Erythroblast (primary cell): ENCODE results near the gene PAFAH1B1.

ENCODE experiments used
- DNase-seq, 2 experiments: peaks; one replicate each; lab custom pipeline; 2025; lab: John Stamatoyannopoulos, UW
- GATA1 ChIP-seq: IDR thresholded peaks from 2 replicates; pipeline ENCODE4 v1.6.1; 2011; ENCODE audit warnings: low read depth, mild to moderate bottlenecking, control low read depth, low read length, moderate library complexity
- POLR2A ChIP-seq: IDR thresholded peaks from 2 replicates; pipeline ENCODE4 v1.6.1; 2011; ENCODE audit warnings: mild to moderate bottlenecking, low read length

PAFAH1B1 gene

DNA sequence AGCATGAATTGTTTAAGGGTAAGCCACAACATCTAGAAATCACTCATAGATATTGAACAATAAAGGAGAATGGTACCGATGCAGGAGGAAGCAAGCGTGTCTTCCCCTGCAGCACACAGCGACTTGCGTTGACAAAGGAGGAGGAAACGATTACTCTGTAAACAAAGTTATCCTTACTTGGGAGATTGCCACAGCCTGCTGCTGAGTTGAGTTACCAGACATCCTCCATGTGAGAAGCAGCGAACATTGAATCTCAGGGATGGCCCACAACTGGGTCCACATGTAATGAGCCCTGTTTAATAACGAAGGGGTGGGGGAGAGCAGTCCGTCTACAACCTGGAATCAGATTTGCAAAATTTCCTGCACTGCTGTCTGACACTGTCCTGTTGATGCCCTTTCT, 90.5 kb downstream of the PAFAH1B1 start:
- no peak for DNase-seq
- TF ChIP-seq POLR2A (no peak), GATA1 (no peak)

DNA sequence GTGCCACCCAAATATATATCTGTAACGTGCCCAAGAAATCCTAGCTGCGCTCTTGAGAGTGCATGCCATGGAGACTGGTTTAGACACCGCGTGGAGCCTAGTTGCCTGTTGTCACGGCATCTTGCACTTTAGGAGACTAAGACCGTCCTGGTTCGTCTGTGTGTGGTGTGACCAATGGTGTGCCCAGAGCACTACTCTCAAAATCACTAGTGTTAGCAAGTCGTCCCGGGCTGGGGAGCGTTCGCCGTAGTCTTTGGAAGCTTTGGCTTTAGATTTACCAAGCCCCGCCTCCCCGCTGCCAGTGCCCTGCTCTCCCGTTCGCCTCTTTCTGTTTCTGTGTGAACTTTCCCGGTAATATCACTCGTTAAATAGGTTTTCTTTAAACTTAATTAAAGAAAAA, 91.1 kb downstream of the PAFAH1B1 start:
- DNase-seq = no peak
- TF ChIP-seq POLR2A = no peak
- TF ChIP-seq GATA1 = no peak

DNA sequence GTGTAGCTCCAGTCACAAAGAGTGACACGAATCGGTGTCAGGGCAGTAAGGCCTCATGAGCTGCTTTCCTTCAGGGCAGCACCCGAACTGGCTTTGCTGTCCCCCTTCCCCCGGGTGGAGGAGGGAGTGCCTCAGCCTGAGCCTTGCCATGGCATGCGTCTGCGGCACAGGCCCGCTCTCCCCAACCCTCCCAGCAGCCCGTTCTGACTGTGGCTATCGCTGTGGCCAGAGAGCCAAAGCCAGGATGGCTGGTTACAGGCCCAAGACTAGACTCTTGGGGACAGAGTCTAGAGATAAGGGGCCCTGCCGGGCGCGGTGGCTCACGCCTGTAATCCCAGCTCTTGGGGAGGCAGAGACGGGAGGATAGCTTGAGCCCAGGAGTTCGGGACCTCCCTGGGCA, 92.2 kb downstream of the PAFAH1B1 start:
- TF ChIP-seq GATA1 = no peak
- TF ChIP-seq POLR2A = no peak
- DNase-seq = no peak

DNA sequence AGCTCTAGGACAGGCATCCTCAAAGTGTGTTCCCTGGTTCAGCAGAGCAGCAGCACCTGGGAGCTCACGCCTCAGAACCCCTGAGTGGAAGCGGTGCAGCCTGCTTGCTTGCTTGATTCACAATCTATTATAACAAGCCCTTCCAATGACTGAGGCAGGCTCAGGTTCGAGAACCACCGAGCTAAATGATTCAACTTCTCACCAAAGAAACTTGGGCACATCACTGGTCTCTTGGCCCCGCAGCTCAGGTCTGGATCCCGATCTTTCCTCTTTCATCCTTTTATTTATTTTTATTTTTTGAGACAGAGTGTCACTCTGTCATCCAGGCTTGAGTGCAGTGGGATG, 93.6 kb downstream of the PAFAH1B1 start:
- DNase-seq = no peak
- TF ChIP-seq POLR2A = no peak
- no peak for TF ChIP-seq GATA1

DNA sequence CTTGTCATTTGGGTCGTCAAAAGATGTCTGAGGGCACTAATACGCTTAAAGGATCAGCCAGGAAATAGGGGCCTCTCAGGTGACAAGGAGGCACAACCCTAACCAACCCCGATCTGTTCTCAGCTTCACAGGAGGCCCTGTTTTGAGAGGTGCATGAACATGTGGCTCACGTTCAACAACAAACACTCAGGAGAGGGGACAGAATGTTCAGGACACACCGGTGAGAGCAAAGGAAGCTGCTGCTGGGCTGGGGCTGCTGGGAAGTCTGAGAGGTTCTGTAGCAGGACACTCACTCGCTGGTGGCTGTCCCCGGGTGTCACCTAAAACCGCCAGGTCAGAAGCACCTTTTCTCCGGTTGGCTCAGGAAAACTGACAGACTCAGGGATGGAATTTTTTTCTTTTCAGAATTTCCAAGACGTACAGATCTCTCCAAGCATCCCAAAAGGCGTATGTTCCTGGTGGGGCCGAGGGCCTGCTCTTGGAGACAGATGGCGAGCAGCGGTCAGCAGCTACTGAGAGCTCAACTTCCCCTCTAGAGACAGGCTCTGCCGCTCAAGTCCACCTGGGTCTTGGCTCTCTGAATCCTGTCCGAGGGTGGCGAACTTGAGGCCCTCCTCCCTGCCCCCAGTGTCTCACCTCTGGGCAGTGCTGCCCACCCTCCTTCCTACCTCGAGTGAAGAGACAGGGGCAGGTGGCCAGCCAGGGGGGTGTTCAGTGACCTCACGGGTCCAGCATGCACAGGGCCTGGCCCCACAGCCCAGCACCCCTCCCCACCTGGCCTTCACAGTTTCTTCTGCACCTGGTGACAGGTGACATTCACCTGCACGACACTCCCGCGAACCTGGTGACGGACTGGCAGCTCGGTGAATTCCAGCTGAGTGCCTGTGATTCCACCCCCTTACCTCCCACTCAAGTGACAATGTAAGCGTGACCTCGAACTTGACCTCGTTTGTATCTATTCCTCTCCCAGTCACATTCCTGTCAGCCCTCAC, 95.2 kb downstream of the PAFAH1B1 start:
- DNase-seq = no peak
- TF ChIP-seq GATA1 = no peak
- TF ChIP-seq POLR2A = no peak

DNA sequence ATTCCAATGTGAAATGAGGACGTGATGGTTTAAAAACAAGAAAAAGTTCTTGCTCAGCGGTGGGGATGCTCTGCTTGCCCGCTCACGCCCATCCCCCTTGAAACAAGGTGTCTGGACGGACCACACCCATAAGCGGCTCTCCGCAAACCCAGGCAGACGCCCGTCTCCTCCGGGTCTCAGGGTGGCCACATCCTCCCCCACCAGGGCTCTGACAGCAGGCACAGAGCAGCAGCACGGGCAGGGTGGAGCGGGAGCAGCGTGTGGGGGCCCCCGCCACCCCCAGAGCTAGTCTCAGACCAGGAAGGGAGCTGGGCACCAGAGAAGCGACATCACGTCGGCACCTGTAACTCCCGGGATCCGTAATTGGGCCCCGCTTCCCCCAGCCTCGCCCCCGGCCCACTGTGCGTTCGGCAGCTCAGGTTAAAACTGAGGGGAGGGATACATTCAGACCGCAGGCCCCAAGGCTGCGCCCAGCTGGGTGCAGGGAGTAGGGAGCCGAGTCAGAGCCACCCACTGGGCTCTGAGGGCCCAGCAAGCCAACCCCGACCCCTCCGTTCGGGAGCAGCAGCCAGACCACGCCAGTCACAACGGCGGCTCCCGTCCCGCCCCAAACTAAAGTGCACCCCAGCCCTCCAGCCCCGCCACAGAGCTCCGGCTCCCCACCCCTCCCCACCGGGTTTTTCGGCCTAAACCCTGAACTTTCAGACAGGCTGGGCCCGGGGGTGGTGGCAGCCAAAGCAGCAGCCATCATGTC, 96.1 kb downstream of the PAFAH1B1 start:
- DNase-seq = no peak
- TF ChIP-seq GATA1 (no peak), POLR2A (no peak)

DNA sequence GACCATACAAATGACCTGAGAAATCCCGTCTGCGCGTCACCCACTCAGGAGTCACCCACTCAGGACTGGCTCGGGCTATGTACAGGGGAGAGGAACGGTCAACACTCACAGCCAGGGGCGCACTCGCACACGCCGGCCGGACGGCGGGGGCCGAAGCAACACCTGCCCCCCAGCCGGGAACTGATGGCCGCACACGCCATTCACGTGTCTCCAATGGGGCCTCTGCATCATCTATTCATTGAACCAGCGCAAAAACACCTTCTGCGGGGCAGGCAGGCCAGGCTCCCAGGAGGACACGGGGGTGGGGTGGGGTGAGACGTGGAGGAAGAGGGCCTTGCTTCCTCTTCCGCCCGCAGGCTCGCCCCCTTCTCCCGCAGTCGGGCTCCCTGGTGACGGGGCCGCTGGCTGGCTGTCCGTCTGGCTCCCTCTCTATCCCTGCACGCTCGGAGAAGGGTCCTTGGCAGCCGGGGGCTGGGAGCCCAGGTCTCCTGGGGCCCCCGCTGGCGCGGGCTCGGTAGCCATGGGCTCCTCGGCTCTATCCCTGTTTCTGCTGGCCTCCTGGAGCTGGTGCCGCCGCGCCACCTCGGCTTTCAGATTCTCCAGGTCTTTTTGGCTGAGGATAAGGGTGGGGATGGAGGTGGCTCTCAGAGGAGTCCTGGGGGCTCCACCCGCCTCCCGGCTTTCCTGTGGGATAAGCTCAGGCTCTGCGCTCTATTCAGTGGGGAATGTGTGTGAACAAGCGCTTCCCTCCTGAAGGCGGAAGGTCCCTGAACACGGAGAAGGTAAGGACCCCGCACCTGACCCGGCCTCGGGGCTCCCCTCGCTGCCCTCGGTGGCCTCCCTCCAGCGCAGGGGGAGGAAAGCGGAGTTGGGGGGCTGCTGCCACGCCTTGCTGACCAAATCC, 97.0 kb downstream of the PAFAH1B1 start:
- no peak for DNase-seq
- TF ChIP-seq GATA1 (no peak), POLR2A (no peak)

DNA sequence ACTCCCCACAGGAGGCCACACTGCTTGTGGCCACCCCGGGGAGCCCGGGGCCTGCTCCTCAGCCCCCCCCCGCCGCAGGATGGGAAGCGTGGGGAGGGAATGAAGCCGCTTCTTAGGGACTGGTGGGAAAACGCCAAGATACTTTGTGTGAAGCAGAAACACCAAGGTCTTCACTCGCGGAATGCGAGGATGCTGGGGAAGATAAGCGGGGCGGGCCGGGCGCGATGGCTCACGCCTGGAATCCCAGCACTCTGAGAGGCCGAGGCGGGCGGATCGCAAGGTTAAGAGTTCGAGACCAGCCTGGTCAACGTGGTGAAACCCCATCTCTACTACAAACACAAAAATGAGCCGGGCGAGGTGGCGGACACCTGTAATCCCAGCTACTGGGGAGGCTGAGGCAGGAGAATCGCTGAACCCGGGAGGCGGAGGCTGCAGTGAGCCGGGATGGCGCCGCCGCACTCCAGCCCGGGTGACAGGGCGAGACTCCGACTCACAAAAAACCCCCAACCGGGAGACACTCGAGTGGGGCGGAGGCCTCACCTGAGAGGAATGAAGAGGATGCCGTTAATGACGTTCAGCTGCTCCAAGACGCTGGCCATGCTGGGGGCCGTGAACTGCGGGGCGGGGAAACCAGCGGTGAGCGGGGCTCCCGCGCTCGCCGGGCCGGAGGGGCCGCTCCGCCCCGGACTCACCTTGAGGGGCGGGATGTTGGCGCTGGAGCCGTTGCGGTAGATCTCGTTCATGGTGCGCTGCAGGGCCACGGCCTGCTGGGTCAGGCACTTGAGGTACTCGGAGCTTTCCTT, 97.8 kb downstream of the PAFAH1B1 start:
- DNase-seq = no peak
- no peak for TF ChIP-seq POLR2A
- no peak for TF ChIP-seq GATA1

DNA sequence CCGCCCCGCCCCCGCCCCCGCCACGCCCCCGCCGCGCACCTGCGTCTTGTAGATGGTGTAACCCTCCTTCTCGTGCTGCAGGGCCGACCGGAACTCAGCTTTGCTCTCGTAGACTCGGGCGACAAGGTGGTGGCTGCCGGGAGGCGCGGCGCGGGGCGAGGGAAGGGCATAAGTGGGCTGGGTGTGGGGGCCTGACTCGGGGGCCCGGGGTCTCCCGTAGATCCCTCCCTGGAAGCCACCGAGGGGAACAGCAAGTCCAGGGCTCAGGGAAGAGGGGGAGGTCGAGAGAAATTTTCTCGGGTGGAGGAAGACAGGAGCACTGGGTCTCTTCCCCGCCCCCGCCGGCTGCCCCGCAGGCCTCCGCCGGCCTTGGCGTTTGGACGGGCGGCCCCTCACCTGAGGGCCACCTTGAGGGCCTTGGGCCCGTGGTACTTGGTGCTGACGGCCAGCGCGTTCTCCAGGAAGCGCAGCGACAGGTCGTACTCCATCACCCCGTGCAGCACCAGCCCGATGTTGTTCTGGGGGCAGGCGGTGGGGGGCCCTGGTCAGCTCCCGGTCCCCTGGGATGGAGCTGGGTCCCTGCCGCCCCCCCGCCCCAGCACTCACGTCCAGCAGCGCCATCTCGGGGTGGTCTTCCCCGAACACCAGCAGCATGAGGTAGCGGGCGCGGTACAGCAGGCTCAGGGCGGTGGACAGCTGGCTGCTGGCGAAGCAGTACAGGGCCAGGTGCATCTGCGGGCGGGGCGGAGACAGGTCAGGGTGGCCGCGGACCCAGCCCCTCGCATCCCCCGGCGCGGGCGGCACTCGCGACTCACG, 98.7 kb downstream of the PAFAH1B1 start:
- no peak for TF ChIP-seq GATA1
- DNase-seq = no peak

DNA sequence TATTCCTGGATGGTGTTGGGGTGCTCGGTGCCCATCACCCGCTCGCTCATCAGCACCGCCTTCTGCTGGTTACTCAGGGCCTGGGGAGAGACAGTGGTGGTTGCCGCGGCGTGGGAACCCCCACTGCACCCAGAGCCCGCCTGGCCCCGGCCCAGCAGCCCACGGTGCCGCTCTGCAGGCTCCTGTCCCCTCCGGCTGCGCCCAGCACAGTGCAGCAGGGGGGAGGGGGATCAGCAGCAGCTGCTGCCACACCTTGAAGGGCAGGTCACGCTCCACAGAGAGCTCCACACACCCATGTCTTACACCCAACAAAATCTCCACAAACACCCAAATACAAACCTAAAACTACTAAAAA, 99.3 kb downstream of the PAFAH1B1 start:
- TF ChIP-seq GATA1 = no peak
- TF ChIP-seq POLR2A = no peak
- DNase-seq = no peak

DNA sequence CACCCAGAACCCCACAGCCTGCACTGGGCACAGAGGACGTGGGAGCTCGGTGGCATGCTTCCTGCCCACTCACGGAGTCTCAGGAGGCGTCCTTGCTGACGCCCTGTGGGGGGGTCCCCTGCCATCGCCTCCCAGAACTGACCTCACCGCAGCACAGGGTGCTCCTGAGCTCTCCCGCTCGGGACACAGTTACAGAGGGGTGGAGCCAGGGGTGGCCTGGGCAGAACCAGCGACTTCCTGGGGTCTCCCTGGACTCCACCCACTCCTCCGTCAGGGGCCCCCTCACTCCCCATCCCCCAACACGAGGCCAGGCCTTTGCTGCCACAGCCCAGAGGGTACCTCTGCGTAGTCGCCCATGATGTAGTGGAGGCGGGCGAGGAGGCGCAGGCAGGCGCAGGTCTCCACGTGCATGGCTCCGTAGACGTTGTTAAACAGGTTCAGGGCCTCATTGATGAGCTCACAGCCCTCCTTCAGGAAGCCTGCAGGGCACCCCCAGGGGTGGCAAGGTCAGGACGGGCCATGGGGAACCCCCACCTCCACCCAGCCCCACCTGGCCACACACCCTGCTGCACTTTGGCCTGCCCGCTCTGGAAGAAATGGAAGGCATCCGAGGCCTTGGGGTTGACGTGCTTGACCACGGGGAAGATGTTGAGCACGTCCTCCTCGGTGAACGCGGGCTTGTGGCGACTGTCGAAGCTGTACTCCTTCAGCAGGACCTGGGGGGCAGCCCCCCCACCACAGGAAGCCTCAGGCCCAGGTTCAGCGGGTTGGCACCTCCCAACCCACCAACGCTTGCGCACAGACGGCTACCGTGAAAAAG, 100.3 kb downstream of the PAFAH1B1 start:
- DNase-seq = no peak
- TF ChIP-seq GATA1 (no peak), POLR2A (no peak)
